HEK293 (cell line): ENCODE results near the gene HMGCS1.
"Not testable (repeated sequence)": the region's sequence is repeated elsewhere in the genome, so short reads cannot be mapped to it uniquely, and the experiment has no call there.

ENCODE experiments used
- CTCF ChIA-PET: fragments of 350-600 bp; formaldehyde crosslinking; extraction: SDS; loops from one replicate; lab custom pipeline; 2021; ENCODE audit warnings: antibody characterized with exemption; lab: Yijun Ruan, JAX
- POLR2A ChIA-PET: fragments of 300-600 bp; formaldehyde crosslinking; extraction: SDS; loops from one replicate; lab custom pipeline; 2020; ENCODE audit warnings: antibody characterized with exemption, inconsistent platforms; lab: Yijun Ruan, JAX
- H3K27ac ChIP-seq: fragments of 200-500 bp; sonication (Bioruptor generic); 2 replicates; pipeline ENCODE4 v1.5.1; 2014; ENCODE audit warnings: low read depth, low read length, control low read depth, inconsistent platforms; ENCODE audit errors: extremely low read depth
- H3K36me3 ChIP-seq, 2 experiments: fragments of 200-500 bp in 1 of 2; sonication (Bioruptor generic) in 1 of 2; 1 replicate in 1 of 2; 2 replicates in 1 of 2; pipeline ENCODE4 v1.5.1; 2014 to 2017; ENCODE audit warnings: inconsistent platforms in 2 of 2, low read length in 2 of 2; ENCODE audit not compliant: control insufficient read depth in 2 of 2, insufficient read depth in 1 of 2
- H3K4me1 ChIP-seq: fragments of 200-500 bp; sonication (Bioruptor generic); 2 replicates; pipeline ENCODE4 v1.5.1; 2014; ENCODE audit warnings: mild to moderate bottlenecking, low read length, inconsistent platforms; ENCODE audit not compliant: control insufficient read depth, insufficient read depth
- H3K4me3 ChIP-seq: 2 replicates; pipeline ENCODE4 v1.5.1; 2011; ENCODE audit warnings: low read depth, mild to moderate bottlenecking, control low read depth, low read length, moderate library complexity
- H3K9me3 ChIP-seq: fragments of 200-500 bp; sonication (Bioruptor generic); 2 replicates; pipeline ENCODE4 v1.5.1; 2014; ENCODE audit warnings: low read depth, low read length, inconsistent platforms; ENCODE audit not compliant: control insufficient read depth, insufficient read depth
- EGR2 ChIP-seq: fragments of 450-650 bp; formaldehyde crosslinking; IDR thresholded peaks from 2 replicates; pipeline ENCODE4 v1.5.1; 2016; ENCODE audit warnings: low read depth, missing biosample characterization, missing genetic modification characterization
- REPIN1 ChIP-seq: fragments of 450-650 bp; formaldehyde crosslinking; IDR thresholded peaks from 2 replicates; pipeline ENCODE4 v1.5.1; 2017; ENCODE audit warnings: missing biosample characterization, missing genetic modification characterization, low read depth
- ZBTB17 ChIP-seq: fragments of 450-650 bp; formaldehyde crosslinking; IDR thresholded peaks from 2 replicates; pipeline ENCODE4 v1.5.1; 2016; ENCODE audit warnings: missing biosample characterization, missing genetic modification characterization
- ZBTB20 ChIP-seq: fragments of 450-650 bp; formaldehyde crosslinking; IDR thresholded peaks from 2 replicates; pipeline ENCODE4 v1.5.1; 2016; ENCODE audit warnings: missing biosample characterization, missing genetic modification characterization
- ZNF10 ChIP-seq: fragments of 450-650 bp; formaldehyde crosslinking; IDR thresholded peaks from 2 replicates; pipeline ENCODE4 v1.5.1; 2017; ENCODE audit warnings: missing biosample characterization, missing genetic modification characterization
- ZNF112 ChIP-seq: fragments of 450-650 bp; formaldehyde crosslinking; IDR thresholded peaks from 2 replicates; pipeline ENCODE4 v1.5.0; 2017; ENCODE audit warnings: missing biosample characterization, missing genetic modification characterization
- ZNF121 ChIP-seq: fragments of 450-650 bp; formaldehyde crosslinking; IDR thresholded peaks from 2 replicates; pipeline ENCODE4 v1.5.1; 2016; ENCODE audit warnings: missing biosample characterization, missing genetic modification characterization
- ZNF140 ChIP-seq: fragments of 450-650 bp; formaldehyde crosslinking; IDR thresholded peaks from 2 replicates; pipeline ENCODE4 v1.5.1; 2016; ENCODE audit warnings: missing biosample characterization, missing genetic modification characterization
- ZNF341 ChIP-seq: fragments of 450-650 bp; formaldehyde crosslinking; IDR thresholded peaks from 2 replicates; pipeline ENCODE4; 2016; ENCODE audit warnings: low read depth, missing biosample characterization, missing genetic modification characterization
- ZNF350 ChIP-seq: fragments of 450-650 bp; formaldehyde crosslinking; IDR thresholded peaks from 2 replicates; pipeline ENCODE4 v1.5.0; 2017; ENCODE audit warnings: missing biosample characterization, mild to moderate bottlenecking, missing genetic modification characterization
- ZNF391 ChIP-seq: fragments of 450-650 bp; formaldehyde crosslinking; IDR thresholded peaks from 2 replicates; pipeline ENCODE4 v1.5.1; 2016; ENCODE audit warnings: low read depth, missing biosample characterization, missing genetic modification characterization, borderline replicate concordance
- ZNF530 ChIP-seq: fragments of 450-650 bp; formaldehyde crosslinking; IDR thresholded peaks from 2 replicates; pipeline ENCODE4 v1.5.1; 2016; ENCODE audit warnings: low read depth, missing biosample characterization, missing genetic modification characterization
- ZNF544 ChIP-seq: fragments of 450-650 bp; formaldehyde crosslinking; IDR thresholded peaks from 2 replicates; pipeline ENCODE4 v1.5.0; 2017; ENCODE audit warnings: missing biosample characterization, missing genetic modification characterization
- ZNF664 ChIP-seq: fragments of 450-650 bp; formaldehyde crosslinking; IDR thresholded peaks from 2 replicates; pipeline ENCODE4 v1.5.1; 2016; ENCODE audit warnings: missing biosample characterization, missing genetic modification characterization
- ZNF670 ChIP-seq: fragments of 450-650 bp; formaldehyde crosslinking; IDR thresholded peaks from 2 replicates; pipeline ENCODE4 v1.5.1; 2016; ENCODE audit warnings: missing biosample characterization, missing genetic modification characterization, low read depth
- ZNF830 ChIP-seq: fragments of 450-650 bp; IDR thresholded peaks from 2 replicates; pipeline ENCODE4 v1.5.0; 2018; ENCODE audit warnings: missing biosample characterization, missing genetic modification characterization, low read depth, mild to moderate bottlenecking, moderate library complexity
- ZXDB ChIP-seq: fragments of 450-650 bp; formaldehyde crosslinking; IDR thresholded peaks from 2 replicates; pipeline ENCODE4 v1.5.1; 2016; ENCODE audit warnings: missing biosample characterization, missing genetic modification characterization
- TF ChIP-seq, protein P1 (sequence below): fragments of 450-650 bp; formaldehyde crosslinking; IDR thresholded peaks from 2 replicates; pipeline ENCODE4 v1.5.1; 2016; ENCODE audit warnings: missing biosample characterization, missing genetic modification characterization
- TF ChIP-seq, protein P2 (sequence below): fragments of 450-650 bp; formaldehyde crosslinking; IDR thresholded peaks from 2 replicates; pipeline ENCODE4 v1.5.1; 2016; ENCODE audit warnings: missing biosample characterization, missing genetic modification characterization, borderline replicate concordance
- TF ChIP-seq, protein P3 (sequence below): fragments of 450-650 bp; formaldehyde crosslinking; IDR thresholded peaks from 2 replicates; pipeline ENCODE4 v1.5.1; 2016; ENCODE audit warnings: missing biosample characterization, missing genetic modification characterization

Gene HMGCS1

DNA sequence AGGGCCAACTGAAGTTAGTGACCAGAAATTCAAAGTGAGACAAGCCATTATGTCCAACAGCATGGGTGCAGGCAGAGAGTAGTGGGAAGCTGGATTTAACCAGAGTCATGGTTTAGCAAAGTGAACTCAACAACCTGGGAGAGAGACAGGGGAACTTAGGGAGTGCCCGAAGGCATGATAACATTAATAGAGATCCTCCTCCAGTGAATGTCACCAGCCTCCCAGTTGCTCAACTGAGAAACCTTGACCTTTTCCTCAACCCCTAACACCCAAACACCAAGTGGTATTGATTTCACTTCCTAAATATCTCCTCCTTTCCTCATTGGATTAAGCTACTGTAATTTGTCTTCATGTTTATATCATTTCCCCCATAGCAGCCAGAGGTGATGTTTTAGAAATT lies 42.6 kb downstream of the HMGCS1 start:
- no peaks in the 10 kb centered on the region for H3K9me3 ChIP-seq
- no peak overlapping the region for H3K27ac ChIP-seq
- TF ChIP-seq ZNF121 (tag by site-specific recombination): no peak
- no peak for TF ChIP-seq ZNF391
- no peak for TF ChIP-seq ZNF140 (tag by site-specific recombination)
- TF ChIP-seq ZXDB (tag by site-specific recombination): no peak
- TF ChIP-seq, protein P1, sequence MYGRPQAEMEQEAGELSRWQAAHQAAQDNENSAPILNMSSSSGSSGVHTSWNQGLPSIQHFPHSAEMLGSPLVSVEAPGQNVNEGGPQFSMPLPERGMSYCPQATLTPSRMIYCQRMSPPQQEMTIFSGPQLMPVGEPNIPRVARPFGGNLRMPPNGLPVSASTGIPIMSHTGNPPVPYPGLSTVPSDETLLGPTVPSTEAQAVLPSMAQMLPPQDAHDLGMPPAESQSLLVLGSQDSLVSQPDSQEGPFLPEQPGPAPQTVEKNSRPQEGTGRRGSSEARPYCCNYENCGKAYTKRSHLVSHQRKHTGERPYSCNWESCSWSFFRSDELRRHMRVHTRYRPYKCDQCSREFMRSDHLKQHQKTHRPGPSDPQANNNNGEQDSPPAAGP (tag by site-specific recombination): no peak
- no peak for TF ChIP-seq ZNF350 (tag by site-specific recombination)
- no peak for TF ChIP-seq EGR2 (tag by site-specific recombination)
- TF ChIP-seq REPIN1 (tag by site-specific recombination): no peak
- POLR2A ChIA-PET: no interaction called here
- H3K4me1 ChIP-seq: no peaks in the 10 kb centered on the region
- CTCF ChIA-PET: interaction anchor here (0.6 to 1.5 kb wide), 2 partner anchors 119 to 1636 kb away, joined by 3 to 5 read pairs; no protein-coding TSS in a partner anchor
- no peak overlapping the region for H3K4me3 ChIP-seq
- H3K36me3 ChIP-seq: no peaks in the 10 kb centered on the region

DNA sequence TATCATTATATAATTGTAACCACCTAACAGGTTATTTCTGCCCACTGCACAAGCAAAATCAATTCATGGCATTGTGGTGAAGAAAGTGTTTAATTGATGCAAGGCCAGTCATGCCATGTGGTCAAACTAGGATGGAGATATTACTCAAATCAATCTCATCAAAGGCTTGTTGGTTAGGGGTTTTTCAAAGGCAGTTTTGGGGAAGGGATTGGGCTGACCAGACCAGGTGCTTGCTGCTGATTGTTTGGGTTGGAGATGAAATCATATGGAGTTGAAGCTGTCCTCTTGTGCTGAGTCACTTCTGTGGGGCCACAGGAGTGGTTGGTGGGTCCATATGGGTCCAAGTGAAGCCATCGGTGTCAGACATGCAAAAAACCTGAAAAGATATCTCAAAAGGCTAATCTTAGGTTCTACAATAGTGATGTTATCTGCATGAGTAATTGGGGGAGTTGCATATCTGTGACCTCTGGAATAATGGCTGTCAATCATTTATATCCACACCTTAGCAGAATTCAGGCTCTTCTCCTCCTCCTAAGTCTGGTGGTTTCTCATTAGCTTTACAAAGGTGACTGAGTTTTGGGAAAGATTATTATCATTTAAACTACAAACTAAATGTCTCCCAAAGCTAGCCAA lies 44.9 kb downstream of the HMGCS1 start:
- Histone ChIP-seq H3K4me1 (no peaks in the 10 kb centered on the region), H3K4me3 (no peak overlapping the region), H3K27ac (no peak overlapping the region), H3K36me3 (no peaks in the 10 kb centered on the region), H3K9me3 (no peaks in the 10 kb centered on the region)
- ChIA-PET CTCF (interaction anchor here (0.6 to 1.6 kb wide), 2 partner anchors 16 to 122 kb away, joined by 3 to 6 read pairs; no protein-coding TSS in a partner anchor), POLR2A (no interaction called here)
- TF ChIP-seq ZNF112 (tag by site-specific recombination) (no peak), EGR2 (tag by site-specific recombination) (no peak), ZNF830 (tag by site-specific recombination) (no peak), ZBTB20 (no peak), ZBTB17 (tag by site-specific recombination) (no peak), ZNF530 (tag by site-specific recombination) (no peak), ZNF544 (tag by site-specific recombination) (no peak), ZNF341 (tag by site-specific recombination) (no peak), ZNF10 (tag by site-specific recombination) (no peak), ZNF664 (tag by site-specific recombination) (no peak), ZNF670 (no peak)
- TF ChIP-seq, protein P2, sequence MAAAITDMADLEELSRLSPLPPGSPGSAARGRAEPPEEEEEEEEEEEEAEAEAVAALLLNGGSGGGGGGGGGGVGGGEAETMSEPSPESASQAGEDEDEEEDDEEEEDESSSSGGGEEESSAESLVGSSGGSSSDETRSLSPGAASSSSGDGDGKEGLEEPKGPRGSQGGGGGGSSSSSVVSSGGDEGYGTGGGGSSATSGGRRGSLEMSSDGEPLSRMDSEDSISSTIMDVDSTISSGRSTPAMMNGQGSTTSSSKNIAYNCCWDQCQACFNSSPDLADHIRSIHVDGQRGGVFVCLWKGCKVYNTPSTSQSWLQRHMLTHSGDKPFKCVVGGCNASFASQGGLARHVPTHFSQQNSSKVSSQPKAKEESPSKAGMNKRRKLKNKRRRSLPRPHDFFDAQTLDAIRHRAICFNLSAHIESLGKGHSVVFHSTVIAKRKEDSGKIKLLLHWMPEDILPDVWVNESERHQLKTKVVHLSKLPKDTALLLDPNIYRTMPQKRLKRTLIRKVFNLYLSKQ (tag by site-specific recombination): no peak
- TF ChIP-seq, protein P3, sequence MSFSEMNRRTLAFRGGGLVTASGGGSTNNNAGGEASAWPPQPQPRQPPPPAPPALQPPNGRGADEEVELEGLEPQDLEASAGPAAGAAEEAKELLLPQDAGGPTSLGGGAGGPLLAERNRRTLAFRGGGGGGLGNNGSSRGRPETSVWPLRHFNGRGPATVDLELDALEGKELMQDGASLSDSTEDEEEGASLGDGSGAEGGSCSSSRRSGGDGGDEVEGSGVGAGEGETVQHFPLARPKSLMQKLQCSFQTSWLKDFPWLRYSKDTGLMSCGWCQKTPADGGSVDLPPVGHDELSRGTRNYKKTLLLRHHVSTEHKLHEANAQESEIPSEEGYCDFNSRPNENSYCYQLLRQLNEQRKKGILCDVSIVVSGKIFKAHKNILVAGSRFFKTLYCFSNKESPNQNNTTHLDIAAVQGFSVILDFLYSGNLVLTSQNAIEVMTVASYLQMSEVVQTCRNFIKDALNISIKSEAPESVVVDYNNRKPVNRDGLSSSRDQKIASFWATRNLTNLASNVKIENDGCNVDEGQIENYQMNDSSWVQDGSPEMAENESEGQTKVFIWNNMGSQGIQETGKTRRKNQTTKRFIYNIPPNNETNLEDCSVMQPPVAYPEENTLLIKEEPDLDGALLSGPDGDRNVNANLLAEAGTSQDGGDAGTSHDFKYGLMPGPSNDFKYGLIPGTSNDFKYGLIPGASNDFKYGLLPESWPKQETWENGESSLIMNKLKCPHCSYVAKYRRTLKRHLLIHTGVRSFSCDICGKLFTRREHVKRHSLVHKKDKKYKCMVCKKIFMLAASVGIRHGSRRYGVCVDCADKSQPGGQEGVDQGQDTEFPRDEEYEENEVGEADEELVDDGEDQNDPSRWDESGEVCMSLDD (tag by site-specific recombination): no peak

DNA sequence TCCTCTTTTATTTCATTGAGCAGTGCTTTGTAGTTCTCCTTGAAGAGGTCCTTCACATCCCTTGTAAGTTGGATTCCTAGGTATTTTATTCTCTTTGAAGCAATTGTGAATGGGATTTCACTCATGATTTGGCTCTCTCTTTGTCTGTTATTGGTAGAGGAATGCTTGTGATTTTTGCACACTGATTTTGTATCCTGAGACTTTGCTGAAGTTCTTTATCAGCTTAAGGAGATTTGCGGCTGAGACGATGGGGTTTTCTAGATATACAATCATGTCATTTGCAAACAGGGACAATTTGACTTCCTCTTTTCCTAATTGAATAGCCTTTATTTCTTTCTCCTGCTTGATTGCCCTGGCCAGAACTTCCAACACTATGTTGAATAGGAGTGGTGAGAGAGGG lies 50.9 kb downstream of the HMGCS1 start:
- H3K4me3 ChIP-seq, H3K36me3 ChIP-seq, H3K9me3 ChIP-seq, H3K27ac ChIP-seq, POLR2A ChIA-PET, H3K4me1 ChIP-seq: not testable (repeated sequence)
- CTCF ChIA-PET: interaction anchor here (0.8 to 1.2 kb wide), 3 partner anchors 110 to 156 kb away, joined by 3 read pairs; no protein-coding TSS in a partner anchor
